MCF 10A (cell line): Measurements from ENCODE around the gene ETNPPL. TPM values are rescaled to one million over a fixed set of nuclear protein-coding genes. Genes with fewer than 3 reads are reported as not detected.

Experiments
- Bru-seq: library from RNA; stranded (reverse); fragments of 400-500 nt; gene quantifications from one replicate; lab custom pipeline; 2021; lab: Mats Ljungman, UMichigan
- BruChase-seq, 2 experiments: library from RNA; stranded (reverse); fragments of 400-500 nt; gene quantifications; one replicate each; lab custom pipeline; 2021; lab: Mats Ljungman, UMichigan
- BruUV-seq: library from RNA; stranded (reverse); fragments of 400-500 nt; replicated peaks from 2 replicates; lab custom pipeline; 2021; lab: Mats Ljungman, UMichigan
- CTCF ChIA-PET: fragments of 300-600 bp; sonication (Branson Sonifier 250); formaldehyde crosslinking; extraction: SDS; loops from one replicate; lab custom pipeline; 2021; ENCODE audit warnings: antibody characterized with exemption, inconsistent platforms; lab: Yijun Ruan, JAX
- POLR2A ChIA-PET: fragments of 300-600, 350-650 bp; sonication (Branson Sonifier 250); formaldehyde crosslinking; extraction: SDS; loops from one replicate; lab custom pipeline; 2020; ENCODE audit warnings: antibody characterized with exemption, inconsistent platforms; lab: Yijun Ruan, JAX
- DNase-seq: peaks from one replicate; pipeline ENCODE4 v3.0.0-alpha.2; 2018; ENCODE audit not compliant: unreplicated experiment
- H3K27ac Mint-ChIP-seq: one replicate; pipeline ENCODE4 v1.8.0; 2022; ENCODE audit warnings: mild to moderate bottlenecking, low read depth, mixed read lengths; ENCODE audit not compliant: unreplicated experiment
- H3K27me3 Mint-ChIP-seq: one replicate; pipeline ENCODE4 v1.8.0; 2022; ENCODE audit warnings: mixed read lengths; ENCODE audit not compliant: insufficient read depth, unreplicated experiment
- H3K36me3 Mint-ChIP-seq: one replicate; pipeline ENCODE4 v1.8.0; 2022; ENCODE audit warnings: mild to moderate bottlenecking, moderate library complexity, mixed read lengths; ENCODE audit not compliant: insufficient read depth, unreplicated experiment
- H3K4me1 Mint-ChIP-seq: one replicate; pipeline ENCODE4 v1.8.0; 2022; ENCODE audit warnings: mixed read lengths; ENCODE audit not compliant: insufficient read depth, unreplicated experiment
- H3K4me3 Mint-ChIP-seq: one replicate; pipeline ENCODE4 v1.8.0; 2022; ENCODE audit warnings: mild to moderate bottlenecking, moderate library complexity, mixed read lengths; ENCODE audit not compliant: unreplicated experiment
- H3K9me3 Mint-ChIP-seq: one replicate; pipeline ENCODE4 v1.8.0; 2022; ENCODE audit warnings: mixed read lengths; ENCODE audit not compliant: unreplicated experiment
- CTCF ChIP-seq: fragments of 200-600 bp; IDR thresholded peaks from one replicate; pipeline ENCODE4 v1.8.0; 2022; ENCODE audit warnings: antibody characterized with exemption, mild to moderate bottlenecking; ENCODE audit not compliant: unreplicated experiment
- intact Hi-C: fragments of 100-400 bp; cut with micrococcal nuclease; formaldehyde crosslinking; loops from 2 replicates; pipeline ENCODE4 v1.14.1; 2022
- long read RNA-seq: library from polyadenylated mRNA; stranded (forward); transcript quantifications from one replicate; pipeline ENCODE4 v2.0.0, GENCODE V29; 2022
- total RNA-seq: library from RNA; stranded (reverse); gene quantifications from 2 replicates; pipeline ENCODE4 v1.2.3, GENCODE V29; 2022

ETNPPL gene
- total RNA-seq (not detected in 2 replicates), Bru-seq, nascent RNA (not detected), BruChase-seq, experiment 1, labeled RNA remaining after a 6-hour chase (not detected), BruChase-seq, experiment 2, labeled RNA remaining after a 2-hour chase (not detected)
- long read RNA-seq, result 0 reads

- ChIA-PET POLR2A (no interaction called here), CTCF (no interaction called here)
- Mint-ChIP-seq H3K27ac (no peak within 1 kb of the TSS), H3K9me3 (no peaks in the 10 kb centered on the region), H3K36me3 (no peaks in the 10 kb centered on the region), H3K4me3 (peak within 1 kb of the TSS; percentile 69), H3K27me3 (peaks cover 7% of the 10 kb centered on the region), H3K4me1 (peaks cover 9% of the 10 kb centered on the region)
- TF ChIP-seq CTCF, result no peak
- no peak for DNase-seq
- intact Hi-C loops, result no loop called here
- no TSS peak for BruUV-seq
Observed at GRCh38 chr4:108762559-108763225, at the start of gene ETNPPL. Gene ETNPPL (minus strand): TSS chr4:108763053. CDS start chr4:108762898, 155 bp downstream.

- Mint-ChIP-seq H3K27me3 (peaks cover 6% of the 10 kb centered on the region), H3K9me3 (peaks cover 7% of the 10 kb centered on the region), H3K36me3 (no peaks in the 10 kb centered on the region), H3K4me3 (no peak overlapping the region), H3K27ac (no peak overlapping the region), H3K4me1 (peaks cover 15% of the 10 kb centered on the region)
- no peak for DNase-seq
- TF ChIP-seq CTCF, result no peak
- intact Hi-C loops, result no loop called here
- ChIA-PET CTCF (no interaction called here), POLR2A (no interaction called here)
- no TSS peak for BruUV-seq
Observed at GRCh38 chr4:108811486-108811885, 48.6 kb upstream of the ETNPPL start.

- no peak for DNase-seq
- H3K36me3 Mint-ChIP-seq, result no peaks in the 10 kb centered on the region
- H3K4me1 Mint-ChIP-seq, result peaks cover 15% of the 10 kb centered on the region
- no peaks in the 10 kb centered on the region for H3K27me3 Mint-ChIP-seq
- no peak for TF ChIP-seq CTCF
- peaks cover 7% of the 10 kb centered on the region for H3K9me3 Mint-ChIP-seq
- no peak overlapping the region for H3K27ac Mint-ChIP-seq
- intact Hi-C loops, result no loop called here
- POLR2A ChIA-PET, result no interaction called here
- CTCF ChIA-PET, result interaction anchor here (0.5 kb wide), 1 partner anchor 412 kb away, joined by 3 read pairs; no protein-coding TSS in a partner anchor
- BruUV-seq, result no TSS peak
- no peak overlapping the region for H3K4me3 Mint-ChIP-seq
Observed at GRCh38 chr4:108810087-108810486, 47.2 kb upstream of the ETNPPL start.

GRCh38 chr4:108804648-108805273, 41.9 kb upstream of the ETNPPL start:
- intact Hi-C loops, result no loop called here
- Mint-ChIP-seq H3K27ac (no peak overlapping the region), H3K36me3 (no peaks in the 10 kb centered on the region), H3K27me3 (no peaks in the 10 kb centered on the region), H3K9me3 (peaks cover 7% of the 10 kb centered on the region), H3K4me1 (peaks cover 8% of the 10 kb centered on the region), H3K4me3 (no peak overlapping the region)
- ChIA-PET CTCF (no interaction called here), POLR2A (interaction anchor here (1.4 kb wide), 1 partner anchor 12 kb away, joined by 3 read pairs; no protein-coding TSS in a partner anchor)
- BruUV-seq, result no TSS peak
- no peak for TF ChIP-seq CTCF
- DNase-seq, result peak; percentile 8
